ENCODE data around the gene AKR1D1. TPM values are rescaled to one million over a fixed set of nuclear protein-coding genes. Genes with fewer than 3 reads are reported as not detected.
"Not testable (repeated sequence)": the region's sequence is repeated elsewhere in the genome, so short reads cannot be mapped to it uniquely, and the experiment has no call there.

Gene AKR1D1
- total RNA-seq, 3 donors from 2014 or later: not detected

DNA sequence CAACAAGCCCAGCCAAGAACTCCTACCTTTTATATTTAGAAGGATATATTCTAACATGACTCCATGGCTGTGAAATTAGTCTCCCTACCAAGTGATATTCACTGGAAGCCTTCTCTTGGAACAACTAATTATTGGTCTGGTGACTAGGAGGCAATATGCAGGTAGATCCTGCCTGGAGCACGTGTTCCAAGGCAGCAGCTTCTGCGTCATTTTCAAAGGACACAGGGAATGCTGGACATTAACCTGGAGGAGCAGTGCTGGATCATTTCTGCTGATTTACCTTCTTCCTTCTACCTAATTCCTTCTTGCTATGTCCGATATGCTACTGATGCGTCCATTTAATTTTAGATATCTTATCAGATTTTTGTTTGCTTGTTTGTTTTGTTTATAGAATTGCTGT is 5.6 kb downstream of the AKR1D1 start:
- TF ChIP-seq, protein P1, sequence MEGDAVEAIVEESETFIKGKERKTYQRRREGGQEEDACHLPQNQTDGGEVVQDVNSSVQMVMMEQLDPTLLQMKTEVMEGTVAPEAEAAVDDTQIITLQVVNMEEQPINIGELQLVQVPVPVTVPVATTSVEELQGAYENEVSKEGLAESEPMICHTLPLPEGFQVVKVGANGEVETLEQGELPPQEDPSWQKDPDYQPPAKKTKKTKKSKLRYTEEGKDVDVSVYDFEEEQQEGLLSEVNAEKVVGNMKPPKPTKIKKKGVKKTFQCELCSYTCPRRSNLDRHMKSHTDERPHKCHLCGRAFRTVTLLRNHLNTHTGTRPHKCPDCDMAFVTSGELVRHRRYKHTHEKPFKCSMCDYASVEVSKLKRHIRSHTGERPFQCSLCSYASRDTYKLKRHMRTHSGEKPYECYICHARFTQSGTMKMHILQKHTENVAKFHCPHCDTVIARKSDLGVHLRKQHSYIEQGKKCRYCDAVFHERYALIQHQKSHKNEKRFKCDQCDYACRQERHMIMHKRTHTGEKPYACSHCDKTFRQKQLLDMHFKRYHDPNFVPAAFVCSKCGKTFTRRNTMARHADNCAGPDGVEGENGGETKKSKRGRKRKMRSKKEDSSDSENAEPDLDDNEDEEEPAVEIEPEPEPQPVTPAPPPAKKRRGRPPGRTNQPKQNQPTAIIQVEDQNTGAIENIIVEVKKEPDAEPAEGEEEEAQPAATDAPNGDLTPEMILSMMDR (IDR thresholded peaks at IDR 0.05): no peak
- no peak overlapping the region for H3K4me3 ChIP-seq
- H3K9me3 ChIP-seq: no peaks in the 10 kb centered on the region
- no peak for DNase-seq
- no peaks in the 10 kb centered on the region for H3K36me3 ChIP-seq (ENCODE audit: low read depth)
- no peak for ATAC-seq
- intact Hi-C loops (cut with DNase I, micrococcal nuclease): no loop called here
- no peaks in the 10 kb centered on the region for H3K4me1 ChIP-seq (ENCODE audit: low read depth)

- TF ChIP-seq, protein P1 (IDR thresholded peaks at IDR 0.05): no peak
- no peaks in the 10 kb centered on the region for H3K4me1 ChIP-seq (ENCODE audit: low read depth)
- intact Hi-C loops (cut with DNase I, micrococcal nuclease): no loop called here
- no peaks in the 10 kb centered on the region for H3K9me3 ChIP-seq
- DNase-seq: no peak
- H3K36me3 ChIP-seq (ENCODE audit: low read depth): no peaks in the 10 kb centered on the region
- no peak overlapping the region for H3K4me3 ChIP-seq
- no peak for ATAC-seq
Observed at GRCh38 chr7:138083859-138084258, 7.6 kb downstream of the AKR1D1 start.

DNA sequence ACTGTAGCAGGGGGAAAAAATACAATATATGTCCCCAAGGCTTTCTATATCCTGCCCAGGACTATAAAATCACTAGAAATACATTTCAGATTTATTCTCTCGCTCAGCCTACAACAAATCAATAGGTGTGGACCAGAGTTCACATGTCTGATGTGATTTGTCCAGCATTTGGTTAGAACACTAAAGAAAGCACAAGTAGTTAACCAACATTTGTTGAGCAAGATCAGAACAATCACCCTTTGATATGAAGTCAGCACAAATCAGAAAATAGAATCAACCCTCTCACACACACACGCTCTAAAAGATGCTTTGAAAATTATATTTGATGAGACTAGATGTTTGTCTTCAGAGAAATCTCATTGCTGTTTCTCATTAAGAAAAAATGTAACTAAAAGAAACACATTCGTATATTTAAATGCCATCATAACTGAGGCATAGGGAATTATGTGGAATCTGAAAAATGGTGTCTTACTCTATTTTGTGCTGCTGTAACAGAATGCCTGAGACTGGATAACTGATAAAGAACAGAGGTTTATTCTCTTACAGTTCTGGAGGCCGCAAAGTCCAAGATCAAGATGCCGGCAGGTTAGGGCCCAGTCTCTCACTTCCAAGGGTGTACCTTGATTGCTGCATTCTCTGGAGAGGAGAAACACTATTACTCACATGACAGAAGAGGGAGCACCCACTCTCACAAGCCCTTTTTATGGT is 10.5 kb downstream of the AKR1D1 start:
- H3K9me3 ChIP-seq: no peaks in the 10 kb centered on the region
- H3K4me3 ChIP-seq: no peak overlapping the region
- DNase-seq (no peak), ATAC-seq (no peak)
- TF ChIP-seq, protein P1 (IDR thresholded peaks at IDR 0.05): no peak
- intact Hi-C loops (cut with DNase I, micrococcal nuclease): no loop called here
- H3K36me3 ChIP-seq (ENCODE audit: low read depth): no peaks in the 10 kb centered on the region
- no peaks in the 10 kb centered on the region for H3K4me1 ChIP-seq (ENCODE audit: low read depth)

- H3K4me1 ChIP-seq (ENCODE audit: low read depth): no peaks in the 10 kb centered on the region
- no peak overlapping the region for H3K4me3 ChIP-seq
- TF ChIP-seq, protein P1 (IDR thresholded peaks at IDR 0.05): no peak
- H3K9me3 ChIP-seq: no peaks in the 10 kb centered on the region
- ATAC-seq (peak; percentile 43), DNase-seq (no peak)
- H3K36me3 ChIP-seq (ENCODE audit: low read depth): no peaks in the 10 kb centered on the region
- intact Hi-C loops (cut with DNase I, micrococcal nuclease): no loop called here
Observed at GRCh38 chr7:138089080-138089901, 13.0 kb downstream of the AKR1D1 start.

- intact Hi-C loops (cut with DNase I, micrococcal nuclease): no loop called here
- TF ChIP-seq, protein P1 (IDR thresholded peaks at IDR 0.05): no peak
- DNase-seq (no peak), ATAC-seq (no peak)
- Histone ChIP-seq H3K9me3 (no peaks in the 10 kb centered on the region), H3K36me3 (ENCODE audit: low read depth) (no peaks in the 10 kb centered on the region), H3K4me1 (ENCODE audit: low read depth) (peaks cover 2% of the 10 kb centered on the region), H3K4me3 (no peak overlapping the region)
Observed at GRCh38 chr7:138091032-138091431, 14.8 kb downstream of the AKR1D1 start.

GRCh38 chr7:138091840-138092239 is 15.6 kb downstream of the AKR1D1 start:
- H3K36me3 ChIP-seq (ENCODE audit: low read depth); DNase-seq; ATAC-seq; H3K4me3 ChIP-seq; H3K4me1 ChIP-seq (ENCODE audit: low read depth); intact Hi-C loops (cut with DNase I, micrococcal nuclease); H3K9me3 ChIP-seq: not testable (repeated sequence)

Data from mucosa of descending colon (tissue), 3 donors.